NK-92 treated with Interleukin-12 subunit alpha and Interleukin-12 subunit beta, amount 100 ng/mL, for 24 hours (cell line): Measurements from ENCODE around the gene CEP170B.
A peak's percentile ranks its signal among the peaks of the same experiment; 100 is the strongest.

ENCODE experiments used
- DNase-seq: peaks from one replicate; lab custom pipeline; 2025; lab: John Stamatoyannopoulos, UW

CEP170B gene

GRCh38 chr14:104868060-104868740, 3.1 kb downstream of the CEP170B start:
- no peak for DNase-seq

- DNase-seq, result no peak
Measured at GRCh38 chr14:104868811-104869572, 3.9 kb downstream of the CEP170B start.

- no peak for DNase-seq
Measured at GRCh38 chr14:104869669-104870367, 4.8 kb downstream of the CEP170B start.

GRCh38 chr14:104870368-104871144, 5.5 kb downstream of the CEP170B start:
- DNase-seq, result no peak

- no peak for DNase-seq
Measured at GRCh38 chr14:104871145-104871655, 6.1 kb downstream of the CEP170B start.

- DNase-seq, result no peak
Measured at GRCh38 chr14:104871656-104872468, 6.8 kb downstream of the CEP170B start.

- DNase-seq, result no peak
Measured at GRCh38 chr14:104872469-104873341, 7.6 kb downstream of the CEP170B start.

- no peak for DNase-seq
Measured at GRCh38 chr14:104873380-104874055, 8.4 kb downstream of the CEP170B start.

- DNase-seq, result no peak
Measured at GRCh38 chr14:104874110-104874531, 9.1 kb downstream of the CEP170B start.

- no peak for DNase-seq
Measured at GRCh38 chr14:104874571-104875411, 9.7 kb downstream of the CEP170B start.

- no peak for DNase-seq
Measured at GRCh38 chr14:104875412-104875751, 10.3 kb downstream of the CEP170B start.

GRCh38 chr14:104875811-104876210, 10.7 kb downstream of the CEP170B start:
- DNase-seq, result no peak

- DNase-seq, result peak; percentile 20
Measured at GRCh38 chr14:104876251-104876699, 11.2 kb downstream of the CEP170B start.

GRCh38 chr14:104877066-104877805, 12.2 kb downstream of the CEP170B start:
- DNase-seq, result no peak

GRCh38 chr14:104877806-104878550, 12.9 kb downstream of the CEP170B start:
- no peak for DNase-seq

GRCh38 chr14:104878582-104878981, 13.5 kb downstream of the CEP170B start:
- no peak for DNase-seq
